Memory B cell (primary cell): Measurements from ENCODE around the gene FILIP1L.

Source experiments
- ATAC-seq: fragments of 150-1000 bp; cut with Tn5 transposase; 2 replicates; pipeline ENCODE4 v1.10.0; 2021; ENCODE audit warnings: low read depth, mild to moderate bottlenecking, moderate library complexity
- DNase-seq, 2 donors: peaks; one replicate each; pipeline ENCODE4 v3.0.0; 2022; ENCODE audit warnings: low spot score in 2 of 2
- H3K27ac Mint-ChIP-seq: one replicate; pipeline ENCODE4 v1.8.0; 2022; ENCODE audit warnings: mild to moderate bottlenecking, moderate library complexity, mixed read lengths
- H3K27me3 Mint-ChIP-seq: one replicate; pipeline ENCODE4 v1.8.0; 2022; ENCODE audit warnings: mixed read lengths
- H3K36me3 Mint-ChIP-seq: one replicate; pipeline ENCODE4 v1.8.0; 2022; ENCODE audit warnings: mild to moderate bottlenecking, mixed read lengths
- H3K4me1 Mint-ChIP-seq: one replicate; pipeline ENCODE4 v1.8.0; 2022; ENCODE audit warnings: mixed read lengths
- H3K4me3 Mint-ChIP-seq: one replicate; pipeline ENCODE4 v1.8.0; 2022; ENCODE audit warnings: mild to moderate bottlenecking, moderate library complexity, mixed read lengths
- H3K9me3 Mint-ChIP-seq: one replicate; pipeline ENCODE4 v1.8.0; 2022; ENCODE audit warnings: mixed read lengths

Gene FILIP1L

DNA sequence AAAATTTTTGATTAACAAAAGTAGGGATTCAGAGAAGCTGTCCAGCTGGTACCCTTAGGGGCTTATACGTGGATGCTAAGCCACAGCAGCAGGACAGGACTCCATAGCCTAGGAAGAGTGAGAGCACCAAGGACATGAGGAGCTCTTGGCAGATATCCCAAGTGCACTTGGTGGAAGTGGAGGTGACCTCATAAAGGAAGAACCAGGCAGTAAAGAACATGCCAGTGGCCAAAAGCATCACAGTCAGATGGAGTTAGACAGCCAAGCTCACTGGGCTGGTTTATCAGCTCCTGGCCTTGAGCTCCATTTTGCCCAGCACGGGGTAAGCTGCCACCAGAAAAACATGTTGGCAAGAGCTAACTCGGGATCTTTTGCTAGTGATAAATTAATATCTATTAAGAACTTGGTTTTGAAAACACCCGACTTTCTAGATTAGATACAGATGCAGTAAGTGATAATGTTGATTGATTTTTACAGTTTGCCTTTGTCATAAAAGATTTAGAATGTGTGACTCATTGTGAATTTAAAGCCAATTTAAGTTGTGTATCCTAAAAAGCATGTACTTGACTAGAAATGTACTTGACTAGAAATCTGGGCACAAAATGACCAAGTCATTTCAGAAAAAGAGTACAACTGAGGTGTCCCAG, 188.6 kb downstream of the FILIP1L start:
- H3K36me3 Mint-ChIP-seq = peaks cover 15% of the 10 kb centered on the region
- no peaks in the 10 kb centered on the region for H3K27me3 Mint-ChIP-seq
- DNase-seq (no peak), ATAC-seq (no peak)
- peaks cover 2% of the 10 kb centered on the region for H3K9me3 Mint-ChIP-seq
- H3K4me1 Mint-ChIP-seq = peaks cover 17% of the 10 kb centered on the region
- no peak overlapping the region for H3K27ac Mint-ChIP-seq
- H3K4me3 Mint-ChIP-seq = no peak overlapping the region

DNA sequence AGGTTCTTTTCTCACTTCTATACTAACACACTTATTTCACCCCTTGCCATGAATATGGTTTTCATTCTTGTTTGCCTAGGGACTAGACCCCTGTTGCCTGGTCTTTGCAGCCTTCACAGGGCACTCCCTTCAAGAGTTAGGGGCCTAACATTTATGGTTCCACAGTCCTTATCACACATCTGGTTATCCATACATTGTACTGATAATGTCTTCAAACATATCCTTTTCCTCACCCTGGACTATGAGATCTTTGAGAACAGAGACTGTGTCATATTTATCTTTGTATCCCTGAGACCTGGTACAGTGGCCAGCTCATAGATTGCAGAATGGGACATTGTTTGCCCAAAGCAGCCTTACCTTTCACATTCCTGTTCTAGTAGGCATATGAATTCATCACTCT, 190.4 kb downstream of the FILIP1L start:
- ATAC-seq = no peak
- Mint-ChIP-seq H3K27me3 (no peaks in the 10 kb centered on the region), H3K27ac (no peak overlapping the region), H3K9me3 (peaks cover 2% of the 10 kb centered on the region), H3K4me1 (peaks cover 13% of the 10 kb centered on the region), H3K4me3 (no peak overlapping the region), H3K36me3 (peaks cover 15% of the 10 kb centered on the region)
- DNase-seq = no peak

GRCh38 chr3:99921986-99922385, 192.3 kb downstream of the FILIP1L start:
- no peak overlapping the region for H3K27ac Mint-ChIP-seq
- no peaks in the 10 kb centered on the region for H3K27me3 Mint-ChIP-seq
- H3K4me3 Mint-ChIP-seq = no peak overlapping the region
- H3K9me3 Mint-ChIP-seq = peaks cover 2% of the 10 kb centered on the region
- ATAC-seq (no peak), DNase-seq (no peak)
- peaks cover 17% of the 10 kb centered on the region for H3K36me3 Mint-ChIP-seq
- peaks cover 10% of the 10 kb centered on the region for H3K4me1 Mint-ChIP-seq

DNA sequence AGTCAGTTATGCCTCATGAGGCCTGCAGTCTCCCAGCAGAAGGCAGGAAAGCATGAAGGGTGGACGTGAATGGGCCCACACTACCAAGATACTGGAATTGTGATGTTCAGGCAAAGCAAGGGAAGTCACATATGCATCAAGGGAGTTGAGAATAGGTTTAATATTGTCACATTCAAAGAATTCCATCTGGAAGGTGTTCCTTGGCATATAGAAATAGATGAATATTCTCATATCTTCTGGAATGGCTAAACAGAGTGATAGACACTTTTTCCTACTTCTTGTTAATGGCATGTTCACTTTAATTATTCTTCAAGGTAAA, 193.0 kb downstream of the FILIP1L start:
- Mint-ChIP-seq H3K9me3 (peaks cover 2% of the 10 kb centered on the region), H3K4me1 (peaks cover 10% of the 10 kb centered on the region), H3K4me3 (no peak overlapping the region), H3K36me3 (peaks cover 14% of the 10 kb centered on the region), H3K27me3 (no peaks in the 10 kb centered on the region), H3K27ac (peak overlapping the region; percentile 12)
- ATAC-seq = no peak
- DNase-seq = no peak

GRCh38 chr3:99920481-99921376, 193.6 kb downstream of the FILIP1L start:
- Mint-ChIP-seq H3K36me3 (peaks cover 14% of the 10 kb centered on the region), H3K4me1 (peaks cover 10% of the 10 kb centered on the region), H3K27ac (peak overlapping the region; percentile 12), H3K4me3 (no peak overlapping the region), H3K9me3 (peaks cover 2% of the 10 kb centered on the region), H3K27me3 (no peaks in the 10 kb centered on the region)
- ATAC-seq = peak; percentile 58
- no peak for DNase-seq

DNA sequence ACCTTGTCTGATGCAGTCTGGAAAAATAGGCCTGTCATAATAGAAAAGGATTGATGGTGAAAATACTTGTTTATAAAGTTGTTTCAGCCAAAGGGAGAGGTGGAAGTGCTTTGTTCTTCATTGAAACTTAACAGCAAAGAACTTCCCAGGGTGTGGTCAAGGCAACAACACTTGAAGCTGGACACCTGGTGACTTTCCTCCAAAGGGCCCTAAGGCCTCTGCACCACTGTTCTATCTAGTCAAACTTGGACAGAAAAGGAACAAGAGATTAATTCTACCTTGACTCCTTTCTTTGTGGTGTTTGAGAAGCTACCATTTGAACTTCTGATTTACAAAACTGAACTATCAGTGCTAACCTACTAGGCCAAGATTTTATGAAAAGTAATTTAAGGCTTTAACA, 194.6 kb downstream of the FILIP1L start:
- Mint-ChIP-seq H3K27me3 (no peaks in the 10 kb centered on the region), H3K9me3 (peaks cover 2% of the 10 kb centered on the region), H3K27ac (no peak overlapping the region), H3K4me3 (no peak overlapping the region), H3K36me3 (peaks cover 12% of the 10 kb centered on the region), H3K4me1 (peaks cover 10% of the 10 kb centered on the region)
- DNase-seq (no peak), ATAC-seq (no peak)

DNA sequence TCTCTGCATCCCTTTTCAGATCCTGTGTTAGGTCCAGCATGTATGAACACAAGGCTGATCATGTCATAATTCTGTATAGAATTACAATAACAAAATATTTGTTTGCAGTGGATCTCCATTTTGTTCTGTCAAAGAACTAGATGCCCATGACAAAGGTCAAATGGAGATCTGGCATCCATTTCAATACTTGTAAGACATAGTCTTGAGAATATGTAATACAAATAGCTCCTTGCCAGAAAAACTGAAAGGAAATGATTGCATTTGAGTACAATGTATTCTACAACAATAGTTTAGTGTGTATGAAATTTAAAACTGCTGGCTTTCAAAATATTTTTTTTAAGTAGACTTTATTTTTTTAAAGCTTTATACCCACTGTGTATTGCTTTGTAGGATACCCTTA, 195.6 kb downstream of the FILIP1L start:
- Mint-ChIP-seq H3K9me3 (peaks cover 2% of the 10 kb centered on the region), H3K4me3 (no peak overlapping the region), H3K4me1 (peaks cover 10% of the 10 kb centered on the region), H3K36me3 (peaks cover 10% of the 10 kb centered on the region), H3K27me3 (no peaks in the 10 kb centered on the region), H3K27ac (no peak overlapping the region)
- DNase-seq (no peak), ATAC-seq (no peak)

GRCh38 chr3:99915906-99916432, 198.3 kb downstream of the FILIP1L start:
- Mint-ChIP-seq H3K4me1 (peaks cover 3% of the 10 kb centered on the region), H3K27me3 (no peaks in the 10 kb centered on the region), H3K9me3 (no peaks in the 10 kb centered on the region), H3K27ac (no peak overlapping the region), H3K4me3 (no peak overlapping the region), H3K36me3 (peaks cover 7% of the 10 kb centered on the region)
- DNase-seq = no peak
- ATAC-seq = no peak

GRCh38 chr3:99911433-99911832, 202.9 kb downstream of the FILIP1L start:
- H3K27ac Mint-ChIP-seq = no peak overlapping the region
- H3K36me3 Mint-ChIP-seq = peaks cover 8% of the 10 kb centered on the region
- H3K4me3 Mint-ChIP-seq = no peak overlapping the region
- no peaks in the 10 kb centered on the region for H3K27me3 Mint-ChIP-seq
- ATAC-seq (no peak), DNase-seq (no peak)
- peaks cover 3% of the 10 kb centered on the region for H3K4me1 Mint-ChIP-seq
- H3K9me3 Mint-ChIP-seq = no peaks in the 10 kb centered on the region

DNA sequence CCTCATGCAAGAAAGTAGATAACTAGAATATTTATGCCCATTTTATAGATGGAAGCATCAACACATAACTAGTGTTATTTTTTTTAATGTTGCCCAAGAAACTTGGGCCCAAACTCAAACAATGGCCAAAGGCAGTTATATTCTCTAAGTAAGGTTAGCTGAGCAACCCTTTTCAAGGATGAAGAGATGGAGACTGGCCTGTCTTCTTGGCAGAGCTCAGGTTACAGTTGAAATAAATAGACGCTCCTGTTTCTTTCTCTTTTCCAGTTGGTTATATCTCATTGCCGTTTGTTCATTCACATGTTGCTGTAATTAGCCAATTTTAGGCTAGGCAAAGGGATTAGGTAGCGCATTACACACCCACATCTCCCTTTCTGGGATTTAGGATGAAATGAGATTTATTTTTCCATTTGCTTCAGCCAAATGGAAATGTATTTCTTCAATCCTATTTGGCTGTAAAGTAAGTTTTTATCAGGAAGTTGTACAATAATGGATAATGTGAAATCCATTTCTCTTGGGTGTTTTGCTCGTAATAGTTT, 203.5 kb downstream of the FILIP1L start:
- H3K4me1 Mint-ChIP-seq = peaks cover 3% of the 10 kb centered on the region
- H3K27ac Mint-ChIP-seq = no peak overlapping the region
- H3K9me3 Mint-ChIP-seq = no peaks in the 10 kb centered on the region
- no peak for ATAC-seq
- peaks cover 8% of the 10 kb centered on the region for H3K36me3 Mint-ChIP-seq
- H3K4me3 Mint-ChIP-seq = no peak overlapping the region
- H3K27me3 Mint-ChIP-seq = no peaks in the 10 kb centered on the region
- no peak for DNase-seq

DNA sequence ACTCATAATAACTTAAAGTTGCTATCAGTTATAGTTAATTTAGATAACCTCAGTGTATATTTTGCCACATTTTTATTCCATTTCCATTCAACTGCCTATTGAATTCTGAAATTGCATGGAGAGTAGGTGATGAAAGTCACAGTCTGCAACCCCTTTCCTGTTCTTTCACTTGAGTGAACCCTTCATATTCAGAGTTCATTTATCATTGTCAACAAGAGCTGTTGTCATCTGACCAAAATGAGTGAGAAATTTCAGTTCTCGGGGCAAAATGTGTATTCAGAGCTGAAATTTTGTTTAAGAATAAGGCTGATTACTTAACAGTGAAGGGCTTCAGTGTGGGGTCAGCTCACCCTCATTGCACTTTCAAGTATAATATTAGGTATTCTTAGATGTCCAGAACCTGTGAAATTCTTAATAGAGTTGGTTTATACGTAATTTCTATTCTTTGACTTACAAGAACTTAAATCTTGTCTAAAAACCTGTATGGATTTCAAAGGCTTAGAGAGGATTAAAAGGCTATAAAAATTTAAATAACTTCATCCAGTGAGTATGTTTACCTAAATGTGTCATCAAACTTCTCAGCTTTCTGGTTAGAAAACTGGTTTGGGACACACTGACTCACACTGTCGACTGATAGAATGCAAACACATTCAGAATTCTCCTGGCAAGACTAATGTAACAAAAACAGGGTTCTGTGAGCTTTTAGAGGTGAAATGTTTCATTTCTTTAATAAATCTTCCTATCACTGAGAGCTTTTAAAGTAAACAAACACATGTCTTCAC, 204.4 kb downstream of the FILIP1L start:
- no peak overlapping the region for H3K4me3 Mint-ChIP-seq
- peaks cover 8% of the 10 kb centered on the region for H3K36me3 Mint-ChIP-seq
- ATAC-seq (no peak), DNase-seq (no peak)
- no peaks in the 10 kb centered on the region for H3K27me3 Mint-ChIP-seq
- H3K27ac Mint-ChIP-seq = no peak overlapping the region
- no peaks in the 10 kb centered on the region for H3K9me3 Mint-ChIP-seq
- peaks cover 6% of the 10 kb centered on the region for H3K4me1 Mint-ChIP-seq

DNA sequence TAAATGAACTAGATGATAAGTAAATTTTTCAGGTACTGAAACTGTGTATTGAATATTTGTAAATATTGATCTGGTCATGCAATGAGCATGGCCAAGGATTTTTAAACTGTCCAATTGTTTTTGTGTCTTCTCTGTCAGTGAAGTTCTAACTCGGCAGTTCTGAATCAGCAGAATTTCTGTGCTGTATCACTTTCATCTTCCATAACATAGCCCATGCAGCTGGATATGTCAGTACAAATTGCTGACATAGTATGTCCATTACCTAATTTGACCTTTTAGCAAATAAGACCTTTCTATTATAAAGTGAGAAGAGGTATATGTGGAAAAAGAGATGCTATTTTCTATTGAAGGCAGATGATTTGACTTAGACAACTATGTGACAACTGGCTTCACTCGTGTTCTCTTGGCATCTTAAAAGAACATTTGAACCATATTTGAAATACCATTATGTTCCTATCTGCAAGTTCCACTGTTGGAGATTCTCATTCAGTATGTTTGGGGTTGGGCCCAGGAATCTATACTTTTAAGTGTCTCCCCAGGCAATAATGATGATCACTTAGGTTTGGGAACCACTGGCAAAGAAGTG, 206.2 kb downstream of the FILIP1L start:
- DNase-seq (no peak), ATAC-seq (no peak)
- no peak overlapping the region for H3K27ac Mint-ChIP-seq
- no peaks in the 10 kb centered on the region for H3K9me3 Mint-ChIP-seq
- H3K4me1 Mint-ChIP-seq = peaks cover 10% of the 10 kb centered on the region
- peaks cover 9% of the 10 kb centered on the region for H3K36me3 Mint-ChIP-seq
- H3K27me3 Mint-ChIP-seq = no peaks in the 10 kb centered on the region
- H3K4me3 Mint-ChIP-seq = no peak overlapping the region

DNA sequence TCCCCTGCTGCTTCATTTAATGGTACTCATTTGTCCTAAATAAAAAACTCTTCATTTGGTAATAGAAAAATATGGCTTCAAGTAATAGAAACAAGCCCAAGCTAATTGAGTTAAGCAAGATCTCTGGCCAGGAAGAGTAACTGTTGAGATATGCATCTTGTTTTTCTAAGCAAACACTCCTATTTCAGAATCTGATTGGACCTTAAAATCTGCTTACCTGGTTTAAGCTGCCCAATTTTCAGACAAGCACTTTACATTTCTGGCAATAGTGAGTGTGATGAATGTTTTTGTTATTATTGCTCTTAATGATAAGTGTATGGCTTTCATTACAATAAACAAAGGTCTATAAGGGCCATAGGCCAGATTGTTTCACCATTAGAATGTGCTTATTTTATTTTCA, 210.4 kb downstream of the FILIP1L start:
- ATAC-seq (no peak), DNase-seq (no peak)
- no peak overlapping the region for H3K4me3 Mint-ChIP-seq
- peaks cover 6% of the 10 kb centered on the region for H3K36me3 Mint-ChIP-seq
- H3K4me1 Mint-ChIP-seq = peaks cover 14% of the 10 kb centered on the region
- no peaks in the 10 kb centered on the region for H3K9me3 Mint-ChIP-seq
- no peaks in the 10 kb centered on the region for H3K27me3 Mint-ChIP-seq
- no peak overlapping the region for H3K27ac Mint-ChIP-seq
